Measurements from ENCODE around the gene LRGUK.
"Not testable (repeated sequence)": the region's sequence is repeated elsewhere in the genome, so short reads cannot be mapped to it uniquely, and the experiment has no call there.

The LRGUK gene

DNA sequence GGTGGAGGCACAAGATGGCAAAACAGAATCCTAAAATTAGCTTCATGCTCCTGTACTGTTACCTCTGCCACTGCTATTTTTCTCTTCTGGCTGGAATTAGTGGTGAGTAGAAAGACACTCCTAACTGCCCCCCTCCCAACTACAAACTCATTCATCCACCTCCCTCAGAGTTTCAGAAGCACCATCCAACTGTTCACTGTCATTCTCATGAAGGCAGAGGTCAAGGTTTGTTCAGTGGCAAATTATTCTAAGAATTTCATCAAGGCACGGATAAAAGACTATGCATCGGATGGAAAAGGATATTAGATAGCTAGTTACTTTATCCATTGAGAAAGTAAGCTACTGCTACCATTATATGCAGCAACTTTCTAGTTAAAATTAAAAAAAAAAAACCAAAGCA, 59.7 kb downstream of the LRGUK start:
- no peak for DNase-seq

DNA sequence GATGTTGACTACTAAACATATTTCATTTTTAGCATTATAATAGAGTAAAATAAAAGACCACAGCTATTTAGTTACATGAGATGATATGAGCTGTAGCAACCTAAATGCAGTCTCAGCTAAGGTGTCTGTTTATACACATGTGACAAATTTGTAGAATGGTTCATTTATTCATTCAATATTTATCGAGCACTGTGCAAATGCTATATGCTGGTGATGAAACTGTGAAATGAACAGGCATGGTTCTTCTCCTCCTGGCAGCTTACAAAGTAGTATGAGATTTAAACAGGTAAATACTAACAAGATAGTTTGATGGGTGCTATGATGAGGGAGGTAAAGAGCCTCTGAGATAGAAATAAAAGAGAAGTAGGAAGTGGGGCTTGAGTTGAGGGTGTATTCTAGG, 60.8 kb downstream of the LRGUK start:
- no peak for DNase-seq

DNA sequence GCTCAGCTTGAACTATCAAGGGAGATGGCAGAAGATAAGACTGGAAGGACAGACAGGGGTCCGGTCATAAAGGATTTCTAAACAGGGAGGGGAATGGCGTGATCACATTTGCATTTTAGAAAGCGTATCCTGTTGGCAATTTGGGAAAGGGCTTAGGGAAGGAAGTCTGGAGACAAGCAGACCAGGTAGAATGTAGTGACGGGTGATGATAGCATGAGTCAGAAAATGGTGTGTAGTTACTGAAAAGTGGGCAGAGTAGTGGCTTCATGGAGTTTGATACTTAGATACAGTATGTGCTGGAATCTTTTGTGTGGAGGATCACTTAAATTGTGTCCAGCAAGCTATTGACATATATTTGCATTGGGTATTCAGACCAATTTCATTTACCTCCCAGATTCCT, 61.2 kb downstream of the LRGUK start:
- no peak for DNase-seq

DNA sequence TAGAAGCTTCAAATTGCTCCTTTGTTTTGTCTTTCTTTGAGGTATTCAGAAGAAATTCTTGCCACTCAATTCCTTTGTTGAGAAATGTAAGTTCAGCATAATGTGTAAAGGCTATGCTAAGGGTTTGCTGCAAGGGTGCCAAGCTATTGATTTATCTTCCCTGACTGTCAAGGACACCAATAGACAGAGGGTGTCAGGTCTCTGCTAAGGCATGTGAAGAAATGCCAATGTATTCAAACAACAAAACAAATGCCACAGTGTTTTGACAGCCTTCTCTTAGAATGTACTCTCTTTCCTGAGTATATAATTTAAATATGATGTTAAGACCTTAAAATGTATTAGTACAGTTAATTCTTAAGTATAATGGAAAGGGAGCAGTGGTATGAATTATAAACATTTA, 62.4 kb downstream of the LRGUK start:
- DNase-seq = no peak

DNA sequence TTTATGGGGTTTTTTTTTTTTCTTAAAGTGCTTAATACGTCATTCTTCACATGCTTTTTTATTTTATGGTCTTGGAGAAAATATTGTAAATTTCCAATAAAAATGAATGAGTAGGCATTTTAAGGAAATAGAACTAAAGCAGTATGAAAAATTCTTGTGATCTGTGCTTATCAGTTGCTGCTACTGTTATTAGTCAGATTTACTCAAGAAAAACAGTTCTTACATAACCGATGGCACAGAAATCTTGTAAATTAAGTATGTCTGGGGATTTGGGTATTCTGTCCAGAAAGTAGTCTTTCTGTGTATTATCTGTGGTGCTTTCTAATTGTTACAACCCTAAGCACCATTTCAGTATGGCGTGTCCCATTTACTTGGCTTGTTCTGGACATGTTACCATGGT, 64.7 kb downstream of the LRGUK start:
- no peak for DNase-seq

DNA sequence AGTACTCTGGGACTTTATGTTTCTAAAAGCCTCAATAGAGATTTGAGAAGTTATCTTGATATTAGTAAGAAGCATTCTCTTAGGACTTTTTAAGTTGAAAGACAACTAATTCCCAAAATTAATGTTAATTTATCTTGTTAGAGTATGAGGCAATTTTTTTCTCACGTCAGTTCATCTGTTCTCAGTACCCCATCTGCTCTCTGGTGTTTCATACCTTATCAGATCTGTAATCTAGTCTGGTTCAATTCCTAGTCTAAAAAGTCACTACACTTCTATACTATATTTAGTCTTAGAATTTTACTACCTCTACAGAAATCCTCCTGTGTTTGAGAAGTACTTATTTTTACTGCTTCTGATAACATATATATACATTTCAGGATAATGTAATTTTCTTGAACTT, 66.1 kb downstream of the LRGUK start:
- no peak for DNase-seq

DNA sequence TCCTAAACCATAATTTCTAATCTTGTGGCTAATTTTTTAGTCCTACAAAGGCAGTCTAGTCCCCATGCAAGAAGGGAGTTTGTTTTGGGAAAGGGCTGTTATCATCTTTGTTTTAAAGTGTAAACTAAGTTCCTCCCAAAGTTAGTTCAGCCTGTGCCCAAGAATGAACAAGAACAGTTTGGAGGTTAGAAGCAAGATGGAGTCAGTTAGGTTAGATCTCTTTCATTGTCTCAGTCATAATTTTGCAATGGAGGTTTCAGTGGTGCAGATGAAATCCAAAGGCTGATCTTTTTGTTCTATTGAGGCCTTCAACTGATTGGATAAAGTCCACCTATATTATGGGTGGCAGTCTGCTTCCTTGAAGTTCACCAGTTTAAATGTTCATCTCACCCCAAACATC, 68.1 kb downstream of the LRGUK start:
- no peak for DNase-seq

DNA sequence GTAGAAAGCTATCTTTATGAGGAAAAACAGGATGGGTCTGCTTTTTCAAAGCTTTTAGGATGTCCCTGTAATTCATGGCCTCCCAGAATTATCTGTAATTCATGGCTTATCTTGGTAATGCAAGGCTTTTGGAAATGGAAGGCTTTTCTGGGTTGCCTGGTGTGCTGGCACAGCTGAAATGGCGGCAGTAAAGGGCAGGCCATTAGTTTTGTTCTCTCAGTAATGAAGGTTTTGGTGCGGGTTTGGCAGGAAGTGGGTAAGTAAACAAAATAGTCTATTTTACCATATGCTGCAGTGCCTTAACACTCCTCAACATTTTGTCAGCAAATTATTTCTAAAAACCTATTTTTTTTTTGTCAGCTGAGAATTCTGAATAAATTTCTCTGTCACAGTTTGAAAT, 69.3 kb downstream of the LRGUK start:
- DNase-seq = no peak

DNA sequence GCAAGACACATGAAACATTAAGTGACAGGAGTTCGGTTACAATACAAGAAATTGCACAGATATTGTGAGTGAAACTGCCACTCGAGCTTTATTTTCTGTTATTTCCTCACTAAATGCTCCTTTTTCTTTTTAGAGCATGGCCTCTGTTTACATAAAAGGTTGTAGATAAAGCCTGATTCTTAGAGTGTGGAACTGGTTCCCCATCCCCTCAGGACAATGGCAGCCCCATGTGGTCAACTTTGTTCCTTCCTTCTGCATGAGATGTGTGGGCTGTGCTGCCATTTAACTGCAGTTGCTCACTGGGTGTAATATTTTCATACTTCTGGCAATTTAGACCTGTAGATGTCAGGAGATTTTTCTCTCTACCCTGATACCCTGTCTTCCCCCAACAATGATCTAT, 70.2 kb downstream of the LRGUK start:
- no peak for DNase-seq

DNA sequence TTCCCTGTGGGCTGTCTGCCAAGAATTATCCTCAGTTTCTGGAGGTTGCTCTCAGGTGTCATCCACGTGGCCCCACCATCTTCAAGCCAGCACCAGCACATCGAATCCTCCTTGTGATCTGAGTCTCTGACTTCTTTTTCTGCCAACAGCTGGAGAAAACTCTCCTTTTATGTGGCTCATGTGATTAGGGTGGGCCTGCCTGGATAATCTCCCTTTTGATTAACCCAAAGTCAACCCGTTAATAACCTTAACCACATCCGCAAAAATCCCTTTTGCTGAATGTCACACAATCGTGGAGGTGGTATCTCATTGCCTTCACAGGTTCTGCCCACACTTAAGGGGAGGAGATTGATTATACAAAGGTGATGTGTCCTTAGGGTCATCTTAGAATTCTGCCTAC, 73.8 kb downstream of the LRGUK start:
- DNase-seq = no peak

DNA sequence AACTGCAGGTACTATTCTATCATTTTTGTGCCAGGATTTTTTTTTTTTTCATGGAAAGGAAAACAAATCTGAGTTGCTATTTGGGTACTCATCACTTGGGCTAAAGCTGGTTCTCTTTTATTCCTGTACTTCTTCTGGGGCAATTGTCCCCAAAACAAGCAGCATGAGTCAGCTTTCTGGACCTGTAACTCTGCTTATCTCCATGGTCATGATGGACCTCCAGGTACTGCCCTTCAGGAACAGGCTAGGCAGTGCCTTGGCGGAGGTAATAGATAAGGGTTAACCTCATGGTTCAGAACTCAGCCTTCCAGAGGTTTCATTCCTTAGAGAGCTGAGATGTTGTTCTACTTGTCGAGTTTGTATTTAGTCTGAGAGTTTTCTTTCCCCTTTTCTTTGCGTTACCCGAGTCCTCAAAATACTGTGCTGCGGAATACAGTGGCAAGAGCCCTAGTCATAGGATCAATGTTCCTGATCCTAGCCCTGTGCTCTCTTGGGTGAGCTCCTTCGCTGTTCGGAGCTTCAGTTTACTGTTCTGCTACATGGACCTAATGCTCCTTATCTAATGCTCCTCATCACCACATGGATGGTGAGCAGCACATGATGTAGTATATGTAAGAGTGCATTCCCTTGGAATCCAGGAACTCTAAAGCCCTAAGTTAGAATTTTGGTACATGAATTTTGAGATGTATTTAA, 74.6 kb downstream of the LRGUK start:
- DNase-seq = no peak

DNA sequence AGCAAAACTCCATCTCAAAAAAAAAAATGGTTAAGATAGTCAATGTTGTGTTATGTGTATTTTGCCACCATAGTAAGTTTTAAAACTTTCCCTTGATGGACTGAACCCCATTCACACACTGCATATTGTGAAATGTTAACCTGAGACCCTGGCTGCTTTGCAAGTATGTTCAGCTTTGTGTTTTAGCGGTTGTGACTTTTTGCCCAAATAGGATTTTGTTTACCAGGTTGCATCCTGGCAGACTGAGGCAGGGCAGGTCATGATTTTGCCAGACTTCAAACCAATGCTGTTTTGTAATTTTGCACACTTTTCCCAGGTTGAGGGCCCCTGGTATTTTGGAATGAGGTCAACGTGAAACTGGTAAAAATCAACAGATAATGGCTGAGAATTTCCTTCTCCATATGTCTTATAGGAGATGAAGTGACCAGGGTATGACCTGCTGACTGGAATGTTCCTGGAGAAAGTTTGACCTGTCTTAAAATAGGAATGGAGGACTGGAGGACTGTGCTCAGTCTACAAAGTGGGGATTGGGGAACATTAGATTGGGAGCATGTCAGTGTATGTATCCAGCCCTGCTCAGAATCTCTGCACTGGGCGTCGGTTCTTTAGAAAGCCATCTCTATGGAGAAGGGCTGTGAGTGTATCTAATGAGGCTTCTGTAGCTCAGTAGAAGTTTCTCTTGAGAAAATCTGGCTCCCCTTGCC, 76.2 kb downstream of the LRGUK start:
- DNase-seq = no peak

DNA sequence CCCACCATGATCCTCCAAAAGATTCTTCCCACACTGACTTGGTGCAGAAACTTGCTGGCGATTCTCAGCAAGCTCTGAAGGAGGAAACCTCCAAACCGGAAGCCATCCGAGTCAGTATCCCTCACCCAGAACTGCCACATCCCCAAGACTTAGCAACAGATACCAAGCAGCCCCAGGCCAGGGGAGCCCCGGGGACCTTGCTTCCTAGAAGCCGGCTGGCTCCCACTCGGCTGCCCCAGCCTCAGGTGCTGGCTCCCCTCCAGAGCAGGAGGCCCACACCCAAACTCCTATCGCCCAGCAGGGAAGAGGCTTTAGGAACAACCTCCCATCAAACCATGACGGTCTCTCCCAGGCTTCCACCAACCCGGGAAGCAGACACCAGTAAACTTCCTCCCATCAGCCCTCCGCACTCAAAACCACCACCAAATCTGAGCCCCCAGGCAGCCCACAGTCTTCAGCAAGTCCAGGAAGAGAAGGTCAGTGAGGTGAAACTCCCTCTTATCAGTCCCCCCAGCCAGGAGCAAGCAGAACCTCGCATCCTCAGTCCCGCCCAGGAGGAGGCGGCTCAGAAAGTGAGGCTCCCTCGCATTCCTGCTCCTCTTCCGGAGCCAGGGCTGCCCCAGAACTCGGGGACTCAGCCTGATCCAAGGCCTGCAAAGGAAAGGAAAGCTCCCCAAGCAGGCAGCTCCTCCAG, 82.3 kb downstream of the LRGUK start:
- DNase-seq = no peak

DNA sequence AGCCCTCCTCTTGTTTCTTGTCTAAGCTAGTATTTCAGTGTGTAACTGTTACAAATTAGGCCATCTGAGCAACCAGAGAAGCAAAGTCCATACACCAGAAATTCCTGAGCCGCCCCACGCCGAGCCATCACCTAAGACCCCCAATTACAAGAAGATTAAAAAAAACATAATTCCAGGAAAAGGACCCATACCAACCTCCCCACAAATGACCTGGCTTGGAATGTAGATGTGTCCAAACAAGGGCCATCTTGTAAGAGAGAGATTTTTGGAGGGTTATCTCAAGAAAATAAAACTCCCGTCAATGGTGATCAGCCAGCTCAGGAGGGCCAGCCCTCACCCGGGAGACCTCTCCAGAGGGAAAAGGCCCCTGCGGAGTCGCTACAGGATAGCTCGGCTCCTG, 83.1 kb downstream of the LRGUK start:
- DNase-seq = no peak

DNA sequence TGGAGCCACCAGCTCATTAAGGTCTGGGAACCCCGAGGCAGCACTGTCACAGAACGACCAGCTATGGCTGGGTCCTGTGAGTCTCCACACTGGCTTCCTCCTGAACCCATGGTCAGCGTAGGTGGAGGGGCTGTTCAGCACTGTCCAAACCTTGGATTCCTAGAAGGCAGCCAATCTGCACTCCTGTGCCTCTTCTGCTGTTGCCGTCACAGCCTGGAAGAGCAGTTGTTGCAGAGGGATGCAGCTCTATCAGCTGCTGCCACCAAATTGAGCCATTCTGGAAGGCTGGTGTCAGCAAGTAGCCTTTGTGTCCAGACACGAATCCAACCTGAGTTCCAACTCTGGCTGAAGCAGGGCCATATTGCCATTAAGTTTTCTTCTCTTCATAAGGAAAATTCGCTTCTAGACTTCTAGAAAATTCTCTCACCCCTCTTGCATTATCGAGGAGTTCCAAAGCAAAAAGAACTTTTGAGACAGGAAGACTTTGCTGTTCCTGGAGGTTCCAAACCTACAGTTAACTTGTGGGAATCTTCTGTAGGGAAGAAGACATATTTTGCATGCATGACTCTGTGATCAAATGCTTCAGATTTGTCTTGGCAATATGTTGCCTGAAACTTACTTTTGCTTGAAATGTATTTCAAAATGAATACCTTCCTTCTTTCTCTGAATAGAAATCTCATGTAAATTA, 84.0 kb downstream of the LRGUK start:
- DNase-seq = no peak

DNA sequence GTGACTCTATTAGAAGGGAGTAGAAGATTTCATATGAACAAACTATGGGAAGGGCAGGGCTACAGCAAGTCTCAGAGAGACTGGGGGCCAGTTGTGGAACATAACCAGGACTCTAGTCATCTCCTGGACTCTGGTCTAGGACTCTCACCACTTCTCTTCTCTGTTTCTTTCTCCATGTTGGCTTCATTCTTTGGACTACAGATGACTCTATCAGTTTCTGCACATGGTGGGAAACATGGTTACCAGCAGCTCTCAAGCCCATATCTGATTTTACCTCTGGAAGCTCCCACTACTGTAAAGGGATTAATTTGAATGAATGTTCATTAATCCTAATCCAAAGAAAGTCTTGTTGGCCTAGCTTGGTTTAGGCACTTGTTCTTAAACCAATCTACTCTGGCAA, 84.7 kb downstream of the LRGUK start:
- DNase-seq = no peak

DNA sequence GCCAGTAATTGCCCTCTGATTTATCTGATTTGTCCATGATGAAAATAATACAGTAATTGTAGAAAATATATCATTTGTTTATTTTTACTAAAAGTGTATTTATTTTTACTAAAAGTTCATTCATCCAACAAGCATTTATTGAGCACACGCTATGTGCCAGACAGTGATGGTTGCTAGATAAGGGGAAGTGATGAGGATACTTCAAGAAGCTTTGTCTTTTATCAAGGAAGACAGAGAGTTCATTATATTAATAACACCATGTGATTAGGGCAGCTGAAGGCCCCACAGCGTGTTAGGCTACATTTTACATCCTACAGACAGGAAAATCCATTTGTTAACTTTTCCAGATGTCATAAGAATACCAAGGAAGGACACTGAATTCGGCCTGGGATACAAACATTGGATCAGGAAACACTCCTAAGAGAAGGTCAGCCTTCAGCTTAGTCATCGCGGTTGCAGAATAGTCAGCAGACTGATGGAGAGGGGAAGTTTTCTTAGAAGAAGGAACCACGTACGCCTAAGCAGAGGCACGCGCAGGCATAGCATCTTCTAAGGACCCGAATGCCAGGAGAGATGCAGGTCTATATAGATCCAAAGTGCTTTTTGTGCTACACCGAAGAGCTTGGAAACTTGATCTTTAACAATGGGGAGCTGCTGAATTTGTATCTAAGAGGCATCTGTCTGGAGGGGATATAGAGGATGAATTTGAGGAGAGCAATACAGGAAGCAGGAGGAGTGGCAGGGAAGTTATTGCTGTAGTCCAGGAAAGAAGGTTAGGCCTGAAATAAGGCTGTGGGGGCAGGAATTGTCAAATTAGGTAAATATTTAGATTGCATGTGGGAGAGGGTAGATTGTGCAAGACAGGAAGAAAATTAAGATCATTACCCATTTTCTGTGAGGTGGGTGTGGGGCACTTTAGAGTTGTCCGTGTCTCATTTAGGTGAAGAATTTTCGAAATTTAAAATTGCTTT, 85.7 kb downstream of the LRGUK start:
- no peak for DNase-seq

DNA sequence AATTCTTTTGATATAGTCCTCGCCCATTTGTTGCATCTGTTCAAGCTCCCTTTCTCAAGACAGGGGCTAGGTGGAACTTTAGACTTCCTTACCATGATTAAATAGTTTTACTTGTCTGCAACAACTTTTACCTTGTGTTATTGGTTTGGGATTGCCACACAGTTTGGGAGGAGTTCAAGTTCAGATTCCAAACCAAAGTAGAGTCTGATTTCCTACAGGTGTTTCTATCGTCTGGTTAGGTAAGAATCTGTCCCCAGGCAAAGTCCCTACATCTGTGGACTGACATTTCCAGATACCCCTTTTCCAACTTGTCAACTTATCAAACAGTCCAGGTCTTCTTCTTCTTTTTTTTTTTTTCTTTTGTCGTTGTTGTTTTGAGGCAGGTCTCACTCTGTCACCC, 93.1 kb downstream of the LRGUK start:
- no peak for DNase-seq

DNA sequence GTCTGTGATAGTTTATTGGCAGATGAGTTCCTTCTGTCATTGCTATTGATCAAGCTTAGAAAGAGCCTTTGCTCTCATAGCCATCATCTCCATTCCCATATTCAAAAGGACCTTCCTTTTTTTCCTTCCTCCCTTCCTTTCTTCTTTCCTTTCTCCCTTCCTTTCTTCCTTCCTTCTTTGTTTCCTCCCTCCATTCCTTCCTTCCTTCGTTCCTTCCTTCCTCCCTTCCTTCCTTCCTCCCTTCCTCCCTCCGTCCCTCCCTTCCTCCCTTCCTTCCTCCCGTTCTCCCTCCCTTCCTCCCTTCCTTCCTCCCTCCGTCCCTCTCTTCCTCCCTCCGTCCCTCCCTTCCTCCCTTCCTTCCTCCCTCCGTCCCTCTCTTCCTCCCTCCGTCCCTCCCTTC, 104.2 kb downstream of the LRGUK start:
- not testable (repeated sequence) for DNase-seq

DNA sequence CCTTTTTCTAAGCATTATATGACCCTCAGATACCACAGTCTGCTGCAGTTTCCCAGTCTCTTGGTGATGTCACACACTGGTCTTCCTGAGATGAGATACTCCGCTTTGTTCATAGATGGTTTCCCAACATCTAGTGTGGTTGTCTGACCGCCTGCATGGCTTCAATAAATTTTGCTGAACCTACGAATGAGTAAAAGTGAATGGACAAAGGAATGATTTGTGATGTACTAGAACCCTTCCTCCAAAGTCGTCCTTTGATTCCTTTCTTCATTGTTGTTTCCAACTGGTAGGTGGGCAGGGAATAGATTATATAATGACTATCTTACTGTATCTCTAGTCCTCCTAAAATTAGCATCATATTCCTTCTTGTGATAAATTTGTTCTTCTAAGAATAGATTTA, 107.1 kb downstream of the LRGUK start:
- DNase-seq = no peak

DNA sequence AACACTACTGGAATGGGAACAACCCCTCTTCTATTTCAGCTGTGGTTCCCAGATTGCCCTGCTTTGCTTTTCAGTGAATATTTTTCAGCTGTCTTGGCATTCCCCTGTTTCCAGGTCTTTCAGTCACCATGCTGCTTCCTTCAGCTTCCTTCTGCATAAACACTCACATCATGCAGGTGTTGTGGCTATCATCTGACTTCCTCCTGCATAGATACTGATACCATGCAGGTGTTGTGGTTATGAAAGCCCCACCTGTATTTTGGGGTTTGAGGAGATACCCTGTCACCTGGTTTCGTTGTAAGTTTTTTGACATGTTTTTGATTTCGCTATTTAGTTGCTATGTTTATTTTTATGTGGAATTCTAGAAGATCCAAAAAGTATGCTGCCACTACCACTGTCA, 118.1 kb downstream of the LRGUK start:
- no peak for DNase-seq

DNA sequence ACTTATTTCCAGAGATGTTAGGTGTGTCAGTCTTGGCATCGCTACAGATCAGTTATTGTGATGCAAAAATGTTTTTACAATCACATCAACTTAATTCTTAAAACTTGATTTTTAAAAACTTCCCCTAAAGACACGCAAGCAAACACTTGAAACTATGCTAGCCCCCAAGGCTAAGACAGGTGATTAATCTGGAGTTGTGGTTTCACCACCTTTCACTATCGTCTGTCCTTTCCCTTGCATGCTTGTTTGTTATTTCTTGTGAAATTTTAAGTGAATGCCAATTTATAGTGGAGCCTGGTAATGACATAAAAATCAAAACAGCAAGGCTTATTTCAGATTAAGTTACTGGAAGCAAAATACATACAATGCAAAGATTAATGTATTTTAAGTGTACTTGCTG, 119.2 kb downstream of the LRGUK start:
- DNase-seq = no peak

DNA sequence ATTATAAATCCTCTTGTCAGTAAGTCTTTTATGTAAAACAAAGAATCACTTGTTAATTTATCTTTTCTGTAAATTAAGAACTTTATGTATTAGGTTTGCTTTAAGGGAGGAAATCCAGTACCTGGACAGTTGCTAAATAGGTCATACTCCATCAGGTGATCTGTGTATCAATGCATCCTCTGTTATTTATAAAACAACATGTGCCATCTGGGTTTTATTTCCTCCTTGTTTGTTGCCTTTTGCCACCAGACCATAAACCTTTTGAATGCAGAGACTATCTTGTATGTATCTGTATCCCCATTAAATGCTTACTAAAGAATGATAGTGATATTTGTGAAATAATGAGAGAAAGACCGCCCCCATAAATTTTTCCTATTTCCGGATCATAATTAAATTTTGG, 119.6 kb downstream of the LRGUK start:
- DNase-seq = no peak

Data from activated naive CD4-positive, alpha-beta T cell (primary cell).